ENCODE measurements around the gene GRIK3.
"Not testable (repeated sequence)": the region's sequence is repeated elsewhere in the genome, so short reads cannot be mapped to it uniquely, and the experiment has no call there.

The GRIK3 gene

DNA sequence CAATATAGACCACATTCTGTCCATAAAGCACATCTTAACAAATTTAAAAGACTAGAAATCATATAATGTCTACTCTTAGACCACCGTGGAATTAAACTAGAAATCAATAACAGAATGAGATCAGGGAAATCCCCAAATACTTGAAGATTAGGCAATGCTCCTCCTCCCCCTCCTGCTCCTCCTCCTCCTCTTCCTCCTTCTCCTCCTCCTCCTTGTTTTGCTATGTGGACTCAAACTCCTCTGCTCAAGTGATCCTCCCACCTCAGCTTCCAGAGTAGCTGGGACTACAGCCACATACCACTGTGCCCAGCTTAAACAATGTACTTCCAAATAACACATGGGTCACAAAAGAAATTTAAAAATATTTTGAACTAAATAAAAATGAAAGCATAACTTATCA, 134.2 kb downstream of the GRIK3 start:
- DNase-seq = no peak

- DNase-seq = not testable (repeated sequence)
These were observed 136.5 kb downstream of the GRIK3 start for GRCh38 chr1:36897813-36898212.

- DNase-seq = no peak
These were observed 139.5 kb downstream of the GRIK3 start for GRCh38 chr1:36894824-36895223.

DNA sequence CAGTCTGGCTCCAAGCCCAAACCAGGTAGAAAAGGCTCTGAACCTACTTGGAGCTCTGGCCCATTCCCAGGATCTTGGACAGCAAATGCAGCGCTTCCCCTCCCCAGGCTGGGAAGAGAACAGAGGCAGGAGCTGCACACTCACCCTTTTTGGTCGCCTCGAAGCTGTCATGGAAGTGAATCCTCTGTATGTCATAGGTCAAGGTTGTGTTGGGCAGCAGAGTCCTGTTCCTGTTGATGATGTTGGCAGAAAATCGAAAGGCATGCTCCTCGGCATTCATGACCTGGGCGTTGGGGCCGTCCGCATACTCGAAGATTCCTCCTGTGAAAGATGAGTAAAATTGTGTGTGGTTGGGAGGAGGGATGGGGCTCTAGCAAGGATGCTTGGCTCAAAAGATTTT, 143.5 kb downstream of the GRIK3 start:
- no peak for DNase-seq

GRCh38 chr1:36889478-36890226, 144.7 kb downstream of the GRIK3 start:
- no peak for DNase-seq

DNA sequence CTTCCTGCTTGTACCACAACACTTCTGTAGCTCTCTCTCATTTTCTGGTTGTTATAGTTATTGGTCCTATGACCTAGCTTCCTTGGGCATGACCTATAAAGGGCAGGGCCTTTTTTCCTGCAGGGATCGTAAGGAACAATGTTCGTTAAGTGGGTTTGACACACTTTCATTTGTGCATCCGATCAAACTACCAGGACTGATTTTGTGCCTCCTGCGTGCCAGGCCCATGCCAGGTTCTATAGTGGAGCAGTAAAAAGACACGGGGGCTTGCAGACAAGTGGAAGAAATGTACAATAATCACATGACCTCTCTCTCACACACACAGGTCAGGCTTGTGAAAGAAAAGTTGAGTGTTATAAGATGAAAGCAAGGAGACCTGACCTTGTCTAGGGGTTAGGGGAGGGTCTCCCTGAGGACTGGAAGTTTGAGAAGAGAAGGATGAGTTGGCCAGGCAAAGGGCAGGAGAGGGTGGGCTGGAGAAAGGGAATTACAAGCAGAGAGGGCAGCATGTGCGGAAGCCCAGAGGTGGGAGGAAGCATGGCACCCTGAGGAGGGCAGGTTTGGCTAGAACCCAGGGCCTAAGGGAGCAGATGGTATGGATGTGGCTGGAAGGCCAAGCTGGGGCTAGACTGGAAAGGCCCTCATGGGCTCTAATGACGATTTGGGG, 145.4 kb downstream of the GRIK3 start:
- DNase-seq = no peak

- no peak for DNase-seq
These were observed 148.6 kb downstream of the GRIK3 start for GRCh38 chr1:36885540-36886357.

- DNase-seq = no peak
These were observed 149.5 kb downstream of the GRIK3 start for GRCh38 chr1:36884801-36885200.

DNA sequence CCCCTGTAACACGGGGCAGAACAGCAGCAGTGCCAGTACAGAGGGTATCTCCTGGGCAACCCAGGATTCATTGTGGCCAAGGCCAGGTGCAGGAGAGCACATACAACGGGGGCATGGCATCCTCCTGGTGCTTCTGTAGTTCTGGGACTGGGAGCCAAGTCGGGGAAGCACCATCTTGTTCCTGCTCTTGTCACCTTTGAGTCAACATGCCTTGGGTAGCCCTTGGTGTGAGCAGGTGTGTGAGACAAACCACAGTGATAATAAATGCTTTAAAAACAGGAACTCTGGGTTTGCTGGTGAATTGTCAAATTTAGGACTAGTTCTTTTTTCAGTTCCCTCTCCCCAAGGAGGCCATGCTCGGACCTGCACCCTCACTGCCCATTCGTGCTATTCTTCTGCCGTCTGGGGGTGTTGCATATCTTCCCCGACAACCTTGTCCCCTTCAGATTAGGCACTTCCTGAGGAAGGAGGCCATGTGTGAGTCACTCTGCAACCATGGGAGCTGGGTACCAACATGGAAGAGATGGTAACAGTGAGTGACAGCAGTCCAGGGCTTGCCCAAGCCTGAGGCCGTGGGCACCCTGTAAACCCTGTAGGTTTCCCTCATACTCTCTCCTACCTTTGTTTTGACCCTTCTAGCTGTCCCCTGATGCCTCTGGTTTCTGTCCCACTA, 150.2 kb downstream of the GRIK3 start:
- no peak for DNase-seq

- no peak for DNase-seq
These were observed 150.9 kb downstream of the GRIK3 start for GRCh38 chr1:36883315-36883949.

GRCh38 chr1:36882536-36883285, 151.6 kb downstream of the GRIK3 start:
- no peak for DNase-seq

DNA sequence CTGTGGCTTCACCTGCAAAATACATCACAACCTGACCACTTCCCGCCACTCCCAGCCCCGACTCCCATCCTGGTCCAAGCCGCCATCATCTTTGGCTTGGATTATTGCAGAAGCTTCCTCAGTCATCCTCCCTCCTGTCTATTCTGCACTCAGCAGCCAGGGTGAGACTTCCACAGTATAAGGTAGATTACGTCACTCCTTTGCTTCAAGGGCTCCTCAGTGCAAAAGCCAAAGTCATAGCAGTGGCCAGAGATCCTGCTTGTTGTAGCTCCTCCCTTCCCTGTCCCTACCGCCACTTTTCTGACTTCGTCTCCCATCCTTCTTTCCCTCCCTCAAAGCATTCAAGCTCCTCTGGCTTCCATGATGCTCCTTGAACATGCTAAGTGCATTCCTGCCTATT, 152.8 kb downstream of the GRIK3 start:
- no peak for DNase-seq

- DNase-seq = no peak
These were observed 153.3 kb downstream of the GRIK3 start for GRCh38 chr1:36881068-36881405.

- DNase-seq = no peak
These were observed 153.9 kb downstream of the GRIK3 start for GRCh38 chr1:36880155-36881067.

GRCh38 chr1:36879613-36880012, 154.7 kb downstream of the GRIK3 start:
- DNase-seq = no peak

DNA sequence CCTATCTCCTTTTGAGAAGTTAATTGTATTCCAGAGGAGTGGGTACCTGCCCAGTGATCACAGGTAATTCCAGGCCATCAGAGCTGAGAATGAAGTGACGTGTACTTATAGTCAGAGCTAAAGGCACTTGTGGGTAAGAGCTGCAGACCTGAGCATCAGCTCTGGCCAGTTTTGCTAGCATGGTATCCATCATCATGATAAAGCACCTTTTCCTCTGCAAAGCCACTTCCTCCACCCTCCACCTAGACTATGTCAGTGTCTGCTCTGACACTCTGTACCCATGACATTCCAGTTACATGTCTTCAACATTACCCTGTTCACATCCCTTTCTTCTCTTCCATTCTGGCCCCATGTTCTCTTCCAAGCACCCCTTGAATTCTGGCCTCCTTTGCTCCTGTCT, 157.3 kb downstream of the GRIK3 start:
- no peak for DNase-seq

GRCh38 chr1:36874271-36875060, 159.8 kb downstream of the GRIK3 start:
- DNase-seq = no peak

- no peak for DNase-seq
These were observed 161.5 kb downstream of the GRIK3 start for GRCh38 chr1:36872858-36873257.

GRCh38 chr1:36872126-36872754, 162.1 kb downstream of the GRIK3 start:
- DNase-seq = no peak

All from NCI-H187 (cell line).